Measurements from ENCODE around the gene SYDE1.
A peak's percentile ranks its signal among the peaks of the same experiment; 100 is the strongest.

The SYDE1 gene

GRCh38 chr19:15156391-15156790 lies 49.2 kb downstream of the SYDE1 start:
- H3K27ac ChIP-seq = no peak overlapping the region
- TF ChIP-seq ZFX (IDR thresholded peaks at IDR 0.05) = no peak
- TF ChIP-seq, protein P1, sequence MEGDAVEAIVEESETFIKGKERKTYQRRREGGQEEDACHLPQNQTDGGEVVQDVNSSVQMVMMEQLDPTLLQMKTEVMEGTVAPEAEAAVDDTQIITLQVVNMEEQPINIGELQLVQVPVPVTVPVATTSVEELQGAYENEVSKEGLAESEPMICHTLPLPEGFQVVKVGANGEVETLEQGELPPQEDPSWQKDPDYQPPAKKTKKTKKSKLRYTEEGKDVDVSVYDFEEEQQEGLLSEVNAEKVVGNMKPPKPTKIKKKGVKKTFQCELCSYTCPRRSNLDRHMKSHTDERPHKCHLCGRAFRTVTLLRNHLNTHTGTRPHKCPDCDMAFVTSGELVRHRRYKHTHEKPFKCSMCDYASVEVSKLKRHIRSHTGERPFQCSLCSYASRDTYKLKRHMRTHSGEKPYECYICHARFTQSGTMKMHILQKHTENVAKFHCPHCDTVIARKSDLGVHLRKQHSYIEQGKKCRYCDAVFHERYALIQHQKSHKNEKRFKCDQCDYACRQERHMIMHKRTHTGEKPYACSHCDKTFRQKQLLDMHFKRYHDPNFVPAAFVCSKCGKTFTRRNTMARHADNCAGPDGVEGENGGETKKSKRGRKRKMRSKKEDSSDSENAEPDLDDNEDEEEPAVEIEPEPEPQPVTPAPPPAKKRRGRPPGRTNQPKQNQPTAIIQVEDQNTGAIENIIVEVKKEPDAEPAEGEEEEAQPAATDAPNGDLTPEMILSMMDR (conservative IDR thresholded peaks at IDR 0.05) = no peak

DNA sequence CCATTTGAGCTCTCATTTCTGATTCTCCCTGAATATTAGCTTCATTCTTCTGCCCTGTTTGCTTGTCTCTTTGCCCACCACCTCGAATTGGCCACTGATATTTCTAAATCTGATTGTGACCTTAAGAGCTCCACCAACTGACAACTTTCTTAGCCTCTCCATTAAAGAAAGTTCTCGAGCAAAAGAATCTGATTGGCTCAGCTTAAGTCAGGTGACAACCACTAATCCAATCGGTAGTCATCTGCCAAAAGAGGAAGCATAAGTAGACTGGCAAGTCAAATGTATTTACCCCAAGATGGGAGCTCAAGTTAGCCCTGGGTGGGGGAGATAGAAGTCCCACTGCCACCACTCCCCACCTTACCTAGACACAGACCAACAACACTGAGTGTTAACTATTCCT lies 52.0 kb downstream of the SYDE1 start:
- no peak for TF ChIP-seq ZFX (IDR thresholded peaks at IDR 0.05)
- TF ChIP-seq, protein P1 (conservative IDR thresholded peaks at IDR 0.05) = no peak
- no peak overlapping the region for H3K27ac ChIP-seq

GRCh38 chr19:15161028-15161984 lies 54.1 kb downstream of the SYDE1 start:
- TF ChIP-seq, protein P1 (conservative IDR thresholded peaks at IDR 0.05) = peak; percentile 73
- no peak for TF ChIP-seq ZFX (IDR thresholded peaks at IDR 0.05)
- no peak overlapping the region for H3K27ac ChIP-seq

All from C4-2B (cell line).